GM19438 (cell line): ENCODE measurements around the gene TYRP1.

Experiments
- ATAC-seq: cut with Tn5 transposase; IDR thresholded peaks from one replicate; pipeline ENCODE4 v1.9.1; 2021; ENCODE audit warnings: low read depth; ENCODE audit not compliant: unreplicated experiment

Gene TYRP1

GRCh38 chr9:12730198-12730597, 37.0 kb downstream of the TYRP1 start:
- no peak for ATAC-seq

DNA sequence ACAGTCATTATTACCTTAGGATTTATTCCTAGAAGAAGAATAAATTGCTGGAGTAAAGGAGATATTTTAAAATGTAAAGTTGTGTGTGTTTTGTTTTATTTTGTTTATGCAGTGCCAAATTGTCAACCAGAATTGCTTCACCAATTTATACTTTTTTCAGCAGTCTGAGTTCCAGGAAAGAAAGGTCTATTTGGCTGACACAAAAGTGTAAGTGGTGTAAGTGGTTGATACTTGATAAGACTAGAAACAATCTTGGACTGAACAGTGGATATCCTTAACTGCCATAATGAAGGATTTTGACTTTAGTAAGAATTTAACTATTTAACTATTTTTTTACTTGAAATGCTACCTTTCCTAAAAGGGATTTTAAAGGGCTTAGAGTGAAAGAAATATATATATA, 37.7 kb downstream of the TYRP1 start:
- no peak for ATAC-seq

DNA sequence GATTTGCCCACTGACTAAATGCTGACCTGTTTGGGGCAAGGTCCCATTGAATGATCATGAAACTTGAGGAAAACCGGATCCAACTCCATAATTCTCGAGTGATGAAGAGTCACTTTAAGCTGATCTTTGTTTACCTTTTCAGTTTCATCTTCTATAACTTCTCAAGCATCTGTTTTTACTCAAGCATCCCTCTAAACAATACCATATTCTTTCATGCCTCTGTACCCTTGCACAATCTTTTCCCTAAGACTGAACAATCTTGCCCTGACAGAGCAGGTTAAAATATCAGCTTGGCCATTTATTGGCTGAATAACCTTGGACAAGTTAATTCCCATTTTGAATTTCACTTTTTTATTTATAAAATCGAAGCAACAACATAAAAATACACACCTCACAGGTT, 39.8 kb downstream of the TYRP1 start:
- no peak for ATAC-seq

DNA sequence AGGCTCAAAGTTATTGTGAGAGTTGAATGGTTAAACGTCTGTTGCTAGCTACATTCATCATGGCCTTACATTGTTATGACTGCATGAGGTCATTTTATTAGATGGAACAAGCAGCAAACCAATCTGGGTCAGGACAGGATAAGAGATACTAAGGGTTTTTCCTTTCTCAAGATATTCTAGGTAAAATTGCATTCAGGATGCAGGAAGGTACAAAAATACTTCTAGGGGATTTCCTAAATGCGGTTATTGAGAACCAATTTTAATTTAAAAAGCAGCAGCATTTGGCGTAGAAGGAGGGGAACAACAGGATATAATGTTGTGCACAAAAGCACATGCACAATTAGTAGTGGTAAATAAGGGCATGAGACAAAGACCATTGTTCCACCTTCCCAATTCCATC, 42.5 kb downstream of the TYRP1 start:
- no peak for ATAC-seq

- no peak for ATAC-seq
Measured at GRCh38 chr9:12737871-12738270, 44.7 kb downstream of the TYRP1 start.

DNA sequence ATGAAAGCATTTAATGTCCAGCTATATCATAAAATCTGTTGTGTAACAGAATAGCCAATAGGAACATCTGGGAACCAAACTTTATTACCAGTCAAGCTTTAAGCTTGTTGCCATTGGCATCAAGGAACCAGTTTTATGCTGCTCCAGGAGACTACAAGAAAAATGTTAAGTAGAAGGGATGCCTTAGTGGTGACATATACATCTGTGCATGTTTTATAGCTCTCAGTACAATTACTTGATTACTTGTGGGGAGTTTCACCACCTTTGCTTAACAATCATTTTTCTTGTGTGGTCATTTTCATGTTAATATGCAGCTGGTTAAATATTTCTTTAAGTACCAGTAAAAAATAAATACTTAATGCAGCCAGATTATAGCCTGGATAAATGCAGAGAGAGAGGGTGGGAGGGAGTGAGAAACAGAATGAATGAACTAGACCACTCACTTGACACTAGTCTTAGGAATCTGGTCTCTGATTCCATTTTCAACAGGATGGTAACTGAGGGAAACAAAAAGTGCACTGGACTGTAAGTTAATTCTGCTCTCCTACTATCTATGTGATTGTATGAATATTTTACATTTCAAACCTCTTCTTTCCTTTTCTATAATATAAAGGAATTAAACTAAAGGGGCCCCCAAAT, 45.9 kb downstream of the TYRP1 start:
- no peak for ATAC-seq

DNA sequence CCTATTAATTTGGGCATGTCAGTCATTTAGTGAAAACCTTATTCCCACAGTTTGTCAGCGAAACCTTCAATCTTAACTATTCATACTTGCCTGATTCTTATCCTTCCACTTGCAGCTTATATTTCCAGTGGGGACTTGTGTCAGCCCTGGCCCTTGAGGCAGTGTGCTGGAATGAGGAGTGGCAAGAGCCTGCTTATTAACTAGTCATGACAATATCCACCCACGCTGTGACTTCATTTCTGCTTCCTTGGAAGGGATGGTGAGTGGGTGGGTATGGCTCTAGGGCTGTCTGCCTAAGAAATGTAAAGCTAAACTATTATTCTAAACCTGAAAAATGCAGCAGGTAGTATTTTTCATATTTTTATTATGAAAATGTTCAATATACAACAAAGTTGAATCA, 47.7 kb downstream of the TYRP1 start:
- ATAC-seq: no peak

DNA sequence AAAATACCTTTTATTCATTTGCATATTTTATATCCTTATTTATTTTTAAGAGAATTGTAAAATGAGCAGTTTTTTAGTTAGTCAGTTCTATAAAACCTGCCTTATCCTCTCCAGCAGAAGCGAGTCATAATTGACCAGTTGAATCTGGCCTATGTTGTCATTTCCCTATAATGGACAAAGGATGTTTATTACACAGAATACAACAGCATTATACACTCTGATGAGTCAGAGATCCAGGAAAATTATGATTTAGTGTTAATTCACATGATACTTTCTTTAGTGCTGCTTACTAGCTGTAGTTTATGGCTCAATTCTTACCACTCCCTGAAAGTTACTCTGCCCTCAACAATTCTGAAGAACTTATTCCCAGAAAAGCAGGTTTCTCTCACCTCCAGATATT, 54.8 kb downstream of the TYRP1 start:
- no peak for ATAC-seq

GRCh38 chr9:12748954-12749353, 55.8 kb downstream of the TYRP1 start:
- no peak for ATAC-seq

DNA sequence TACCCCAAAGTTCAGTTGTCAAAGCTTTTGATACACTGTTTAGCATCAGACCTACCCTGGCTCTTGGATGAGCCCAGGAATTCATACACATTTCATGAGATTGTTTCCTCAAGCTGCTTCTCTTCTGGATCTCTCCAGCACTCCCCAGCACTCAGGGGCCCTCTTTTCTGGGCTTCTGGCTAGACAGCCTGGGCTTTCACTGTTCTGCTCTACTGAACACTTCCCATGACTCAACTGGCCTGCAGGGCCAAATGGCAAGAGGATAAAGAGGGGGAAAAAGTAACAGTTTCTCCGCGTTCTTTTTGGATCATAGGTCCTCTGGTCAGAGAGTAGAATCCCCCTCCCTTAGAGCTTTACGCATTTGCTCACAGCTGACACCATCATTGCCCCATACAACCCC, 60.7 kb downstream of the TYRP1 start:
- no peak for ATAC-seq

DNA sequence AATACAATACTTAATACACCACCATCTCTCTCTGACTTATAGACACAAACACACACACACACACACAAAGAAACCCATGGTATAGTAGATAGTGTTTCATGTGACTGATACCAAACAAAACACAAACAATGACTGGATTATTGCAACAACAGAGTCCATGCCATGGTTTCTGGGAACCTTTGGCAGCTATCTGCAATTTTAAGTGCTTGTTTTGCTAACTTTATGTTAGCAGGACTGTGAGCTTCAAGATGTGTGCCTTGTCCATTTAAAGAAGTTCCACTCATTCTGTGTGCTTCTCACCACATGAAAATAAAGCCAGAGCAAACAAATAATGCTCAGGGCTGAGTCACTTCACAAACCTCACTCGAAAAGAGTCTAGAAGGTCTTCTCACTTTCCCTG, 66.6 kb downstream of the TYRP1 start:
- no peak for ATAC-seq
